CD4-positive, alpha-beta memory T cell (primary cell): ENCODE results near the gene AXDND1. TPM values are rescaled to one million over a fixed set of nuclear protein-coding genes. Genes with fewer than 3 reads are reported as not detected.

Experiments used
- CTCF ChIA-PET: fragments of 350-600 bp; sonication (Branson Sonifier 250); formaldehyde crosslinking; loops from one replicate; lab custom pipeline; 2021; ENCODE audit warnings: inconsistent platforms; ENCODE audit not compliant: partially characterized antibody; lab: Charles Lee
- POLR2A ChIA-PET: fragments of 350-600 bp; sonication (Branson Sonifier 250); formaldehyde crosslinking; loops from one replicate; lab custom pipeline; 2021; ENCODE audit not compliant: partially characterized antibody; lab: Charles Lee
- DNase-seq, 5 donors: peaks; one replicate each; pipeline versions ENCODE4 v3.0.0 to v3.0.0-alpha.2; 2020 to 2022; ENCODE audit warnings: mixed read lengths in 1 of 5
- H3K27ac ChIP-seq: one replicate; pipeline ENCODE4 v1.7.0; 2013; ENCODE audit warnings: low read depth, low read length
- H3K27me3 ChIP-seq: 2 replicates; pipeline ENCODE4 v1.7.0; 2013; ENCODE audit warnings: mild to moderate bottlenecking, low read length, moderate library complexity; ENCODE audit not compliant: insufficient read depth
- H3K36me3 ChIP-seq: 2 replicates; pipeline ENCODE4 v1.7.0; 2013; ENCODE audit warnings: mild to moderate bottlenecking, low read length, moderate library complexity; ENCODE audit not compliant: insufficient read depth
- H3K4me1 ChIP-seq: 2 replicates; pipeline ENCODE4 v1.7.0; 2013; ENCODE audit warnings: mild to moderate bottlenecking, low read length, moderate library complexity; ENCODE audit not compliant: insufficient read depth
- H3K4me3 ChIP-seq, 2 donors: one replicate each; pipeline ENCODE4 v1.7.0; 2013; ENCODE audit warnings: low read length in 2 of 2, mild to moderate bottlenecking in 1 of 2
- H3K9me3 ChIP-seq, 2 donors: one replicate each; pipeline ENCODE4 v1.7.0; 2013; ENCODE audit warnings: low read length in 2 of 2, control low read depth in 1 of 2; ENCODE audit not compliant: control insufficient read depth in 1 of 2
- H3K27ac Mint-ChIP-seq, 7 donors: one replicate each; pipeline ENCODE4 v1.8.0; 2020 to 2021; ENCODE audit warnings: mixed read lengths in 7 of 7, mild to moderate bottlenecking in 6 of 7, inconsistent platforms in 3 of 7, moderate library complexity in 3 of 7
- H3K27me3 Mint-ChIP-seq, 2 donors: one replicate each; pipeline ENCODE4 v1.8.0; 2020 to 2021; ENCODE audit warnings: mixed read lengths in 2 of 2
- H3K36me3 Mint-ChIP-seq, 2 donors: one replicate each; pipeline ENCODE4 v1.8.0; 2020 to 2021; ENCODE audit warnings: mixed read lengths in 2 of 2, inconsistent platforms in 1 of 2, mild to moderate bottlenecking in 1 of 2
- H3K4me1 Mint-ChIP-seq, 4 donors: one replicate each; pipeline ENCODE4 v1.8.0; 2020 to 2021; ENCODE audit warnings: mixed read lengths in 4 of 4, mild to moderate bottlenecking in 1 of 4
- H3K4me3 Mint-ChIP-seq, 8 donors: one replicate each; pipeline ENCODE4 v1.8.0; 2020 to 2021; ENCODE audit warnings: mixed read lengths in 8 of 8, mild to moderate bottlenecking in 7 of 8, moderate library complexity in 6 of 8, inconsistent platforms in 3 of 8
- H3K9me3 Mint-ChIP-seq, 8 donors: one replicate each; pipeline ENCODE4 v1.8.0; 2020 to 2021; ENCODE audit warnings: mixed read lengths in 8 of 8, mild to moderate bottlenecking in 5 of 8, inconsistent platforms in 3 of 8, moderate library complexity in 1 of 8
- intact Hi-C: fragments of 100-400 bp; cut with micrococcal nuclease; formaldehyde crosslinking; loops from one replicate; pipeline ENCODE4 v1.15.1; 2023
- polyA plus RNA-seq, 2 donors: library from polyadenylated mRNA; unstranded; fragments of 300-500 nt; fragmentation: Illumina TruSeq; gene quantifications; one replicate each; pipeline ENCODE4 v1.2.3, GENCODE V29; 2021
- total RNA-seq, 2 experiments: library from RNA; stranded (reverse); gene quantifications; one replicate each; pipeline ENCODE4 v1.2.3, GENCODE V29; 2021

The AXDND1 gene
- total and polyA plus RNA-seq, 4 experiments from 2014 or later = 0.44 to 1.3 TPM; not detected in 2

GRCh38 chr1:179366093-179366800 lies 476 bp downstream of the AXDND1 start:
- H3K9me3 Mint-ChIP-seq = peaks cover 0 to 1% (median 0%) of the 10 kb centered on the region in 8 donors
- Histone ChIP-seq H3K27me3 (no peaks in the 10 kb centered on the region), H3K4me1 (peaks cover 10% of the 10 kb centered on the region), H3K27ac (peak overlapping the region; percentile 99), H3K4me3 (peak overlapping the region; percentile 71 to 76), H3K9me3 (no peaks in the 10 kb centered on the region), H3K36me3 (no peaks in the 10 kb centered on the region)
- intact Hi-C loops = loop anchor here (2.0 to 5.0 kb wide), 5 partner anchors 361 to 1136 kb away; partner anchors contain the start of genes ACBD6, RALGPS2 and TOR1AIP1
- peak overlapping the region; percentile 100 for H3K27ac Mint-ChIP-seq
- ChIA-PET POLR2A (interaction anchor here (0.8 to 2.8 kb wide), 12 partner anchors 10 to 517 kb away, joined by 3 to 64 read pairs (median 4); partner anchors contain the start of genes SOAT1, TOR1AIP1 and TOR3A), CTCF (interaction anchor here (1.2 to 9.0 kb wide), 8 partner anchors 11 to 287 kb away, joined by 5 to 114 read pairs (median 8); partner anchors contain the start of gene SOAT1)
- H3K27me3 Mint-ChIP-seq = no peaks in the 10 kb centered on the region
- H3K4me3 Mint-ChIP-seq = peak overlapping the region; percentile 92 to 99 (median 98)
- H3K36me3 Mint-ChIP-seq = peaks cover 0 to 7% of the 10 kb centered on the region in 2 donors
- peak in 1 of 5 donors; percentile 49 for DNase-seq
- peaks cover 5 to 22% (median 10%) of the 10 kb centered on the region in 4 donors for H3K4me1 Mint-ChIP-seq

- H3K9me3 Mint-ChIP-seq = no peaks in the 10 kb centered on the region
- no peaks in the 10 kb centered on the region for H3K27me3 Mint-ChIP-seq
- peaks cover 0 to 7% of the 10 kb centered on the region in 2 donors for H3K36me3 Mint-ChIP-seq
- H3K9me3 ChIP-seq = no peaks in the 10 kb centered on the region
- no peak overlapping the region for H3K27ac ChIP-seq
- CTCF ChIA-PET = interaction anchor here (0.7 to 9.0 kb wide), 13 partner anchors 17 to 445 kb away, joined by 3 to 114 read pairs (median 4); partner anchors contain the start of genes SOAT1 and TOR3A
- intact Hi-C loops = loop anchor here (1.0 to 5.0 kb wide), 9 partner anchors 119 to 1132 kb away; partner anchors contain the start of genes ACBD6 and RALGPS2
- H3K4me1 ChIP-seq = peaks cover 9% of the 10 kb centered on the region
- peak; percentile 34 to 75 (median 71) for DNase-seq
- no peaks in the 10 kb centered on the region for H3K27me3 ChIP-seq
- H3K4me3 ChIP-seq = no peak overlapping the region
- H3K36me3 ChIP-seq = no peaks in the 10 kb centered on the region
- POLR2A ChIA-PET = interaction anchor here (0.7 kb wide), 1 partner anchor 120 kb away, joined by 3 read pairs; no protein-coding TSS in a partner anchor
- peak overlapping the region in 1 of 7 donors; percentile 66 for H3K27ac Mint-ChIP-seq
- peaks cover 5 to 22% (median 10%) of the 10 kb centered on the region in 4 donors for H3K4me1 Mint-ChIP-seq
- no peak overlapping the region for H3K4me3 Mint-ChIP-seq
These were observed 4.1 kb downstream of the AXDND1 start for GRCh38 chr1:179369751-179370341.

- no peak for DNase-seq
- Histone ChIP-seq H3K27me3 (no peaks in the 10 kb centered on the region), H3K9me3 (no peaks in the 10 kb centered on the region), H3K27ac (no peak overlapping the region), H3K4me1 (no peaks in the 10 kb centered on the region), H3K36me3 (no peaks in the 10 kb centered on the region), H3K4me3 (no peak overlapping the region)
- ChIA-PET POLR2A (no interaction called here), CTCF (interaction anchor here (0.6 to 9.0 kb wide), 7 partner anchors 13 to 295 kb away, joined by 3 to 114 read pairs (median 4); no protein-coding TSS in a partner anchor)
- intact Hi-C loops = no loop called here
- no peak overlapping the region for H3K27ac Mint-ChIP-seq
- H3K9me3 Mint-ChIP-seq = no peaks in the 10 kb centered on the region
- no peaks in the 10 kb centered on the region for H3K36me3 Mint-ChIP-seq
- H3K4me1 Mint-ChIP-seq = peaks cover 0 to 6% (median 1%) of the 10 kb centered on the region in 4 donors
- peaks cover 0 to 1% of the 10 kb centered on the region in 2 donors for H3K27me3 Mint-ChIP-seq
- H3K4me3 Mint-ChIP-seq = peak overlapping the region in 1 of 8 donors; percentile 48
These were observed 6.4 kb downstream of the AXDND1 start for GRCh38 chr1:179372160-179372559.

- Mint-ChIP-seq H3K9me3 (no peaks in the 10 kb centered on the region), H3K27me3 (peaks cover 0 to 3% of the 10 kb centered on the region in 2 donors), H3K27ac (no peak overlapping the region), H3K4me3 (no peak overlapping the region), H3K36me3 (no peaks in the 10 kb centered on the region), H3K4me1 (no peaks in the 10 kb centered on the region)
- no peaks in the 10 kb centered on the region for H3K36me3 ChIP-seq
- intact Hi-C loops = no loop called here
- no peak overlapping the region for H3K27ac ChIP-seq
- H3K4me3 ChIP-seq = no peak overlapping the region
- H3K9me3 ChIP-seq = no peaks in the 10 kb centered on the region
- no peaks in the 10 kb centered on the region for H3K27me3 ChIP-seq
- DNase-seq = no peak
- POLR2A ChIA-PET = no interaction called here
- CTCF ChIA-PET = interaction anchor here (0.6 to 1.0 kb wide), 3 partner anchors 26 to 255 kb away, joined by 3 to 5 read pairs (median 5); no protein-coding TSS in a partner anchor
- H3K4me1 ChIP-seq = no peaks in the 10 kb centered on the region
These were observed 10.5 kb downstream of the AXDND1 start for GRCh38 chr1:179376223-179376622.

- peaks cover 0 to 3% of the 10 kb centered on the region in 2 donors for H3K27me3 Mint-ChIP-seq
- H3K4me1 Mint-ChIP-seq = no peaks in the 10 kb centered on the region
- Histone ChIP-seq H3K36me3 (no peaks in the 10 kb centered on the region), H3K27ac (no peak overlapping the region), H3K27me3 (no peaks in the 10 kb centered on the region), H3K9me3 (no peaks in the 10 kb centered on the region), H3K4me1 (no peaks in the 10 kb centered on the region), H3K4me3 (no peak overlapping the region)
- H3K27ac Mint-ChIP-seq = no peak overlapping the region
- intact Hi-C loops = no loop called here
- ChIA-PET POLR2A (no interaction called here), CTCF (no interaction called here)
- no peaks in the 10 kb centered on the region for H3K9me3 Mint-ChIP-seq
- H3K36me3 Mint-ChIP-seq = no peaks in the 10 kb centered on the region
- H3K4me3 Mint-ChIP-seq = no peak overlapping the region
- no peak for DNase-seq
These were observed 14.5 kb downstream of the AXDND1 start for GRCh38 chr1:179380299-179380698.

GRCh38 chr1:179384027-179384426 lies 18.3 kb downstream of the AXDND1 start:
- Histone ChIP-seq H3K4me3 (no peak overlapping the region), H3K27me3 (no peaks in the 10 kb centered on the region), H3K9me3 (no peaks in the 10 kb centered on the region), H3K4me1 (no peaks in the 10 kb centered on the region), H3K36me3 (no peaks in the 10 kb centered on the region), H3K27ac (no peak overlapping the region)
- no peak for DNase-seq
- H3K9me3 Mint-ChIP-seq = no peaks in the 10 kb centered on the region
- H3K27me3 Mint-ChIP-seq = peaks cover 0 to 1% of the 10 kb centered on the region in 2 donors
- H3K4me3 Mint-ChIP-seq = no peak overlapping the region
- H3K27ac Mint-ChIP-seq = no peak overlapping the region
- ChIA-PET POLR2A (no interaction called here), CTCF (interaction anchor here (1.3 kb wide), 1 partner anchor 12 kb away, joined by 3 read pairs; no protein-coding TSS in a partner anchor)
- no peaks in the 10 kb centered on the region for H3K4me1 Mint-ChIP-seq
- H3K36me3 Mint-ChIP-seq = no peaks in the 10 kb centered on the region
- intact Hi-C loops = no loop called here

- no peaks in the 10 kb centered on the region for H3K27me3 ChIP-seq
- intact Hi-C loops = no loop called here
- Mint-ChIP-seq H3K4me1 (no peaks in the 10 kb centered on the region), H3K9me3 (no peaks in the 10 kb centered on the region), H3K27ac (no peak overlapping the region), H3K4me3 (no peak overlapping the region), H3K27me3 (peaks cover 0 to 1% of the 10 kb centered on the region in 2 donors), H3K36me3 (no peaks in the 10 kb centered on the region)
- POLR2A ChIA-PET = no interaction called here
- no peak overlapping the region for H3K4me3 ChIP-seq
- CTCF ChIA-PET = interaction anchor here (1.3 kb wide), 1 partner anchor 13 kb away, joined by 3 read pairs; no protein-coding TSS in a partner anchor
- H3K36me3 ChIP-seq = no peaks in the 10 kb centered on the region
- H3K4me1 ChIP-seq = no peaks in the 10 kb centered on the region
- no peaks in the 10 kb centered on the region for H3K9me3 ChIP-seq
- H3K27ac ChIP-seq = no peak overlapping the region
- no peak for DNase-seq
These were observed 19.7 kb downstream of the AXDND1 start for GRCh38 chr1:179385510-179385909.
